HK-2 (cell line): ENCODE measurements around the gene GRIK1.

Experiments used
- DNase-seq: peaks from one replicate; pipeline ENCODE4 v3.0.0-alpha.2; 2018; ENCODE audit not compliant: unreplicated experiment

Gene GRIK1

GRCh38 chr21:29718081-29718815, 221.5 kb downstream of the GRIK1 start:
- no peak for DNase-seq

GRCh38 chr21:29717659-29718058, 222.1 kb downstream of the GRIK1 start:
- no peak for DNase-seq

- DNase-seq, result no peak
Observed at GRCh38 chr21:29716753-29717152, 223.0 kb downstream of the GRIK1 start.

- DNase-seq, result no peak
Observed at GRCh38 chr21:29715089-29715488, 224.7 kb downstream of the GRIK1 start.

- no peak for DNase-seq
Observed at GRCh38 chr21:29712818-29713217, 227.0 kb downstream of the GRIK1 start.

GRCh38 chr21:29711236-29711635, 228.6 kb downstream of the GRIK1 start:
- no peak for DNase-seq

GRCh38 chr21:29710498-29710897, 229.3 kb downstream of the GRIK1 start:
- no peak for DNase-seq

GRCh38 chr21:29708401-29708800, 231.4 kb downstream of the GRIK1 start:
- no peak for DNase-seq

- no peak for DNase-seq
Observed at GRCh38 chr21:29704719-29705118, 235.1 kb downstream of the GRIK1 start.

- no peak for DNase-seq
Observed at GRCh38 chr21:29701676-29702075, 238.1 kb downstream of the GRIK1 start.

GRCh38 chr21:29697555-29698193, 242.1 kb downstream of the GRIK1 start:
- no peak for DNase-seq

GRCh38 chr21:29696937-29697336, 242.9 kb downstream of the GRIK1 start:
- no peak for DNase-seq

GRCh38 chr21:29691616-29692491, 247.9 kb downstream of the GRIK1 start:
- no peak for DNase-seq

GRCh38 chr21:29689753-29690152, 250.0 kb downstream of the GRIK1 start:
- DNase-seq, result no peak

GRCh38 chr21:29684106-29684505, 255.7 kb downstream of the GRIK1 start:
- no peak for DNase-seq

- no peak for DNase-seq
Observed at GRCh38 chr21:29682800-29683199, 257.0 kb downstream of the GRIK1 start.

- no peak for DNase-seq
Observed at GRCh38 chr21:29680273-29680672, 259.5 kb downstream of the GRIK1 start.

GRCh38 chr21:29678626-29679025, 261.2 kb downstream of the GRIK1 start:
- DNase-seq, result no peak

GRCh38 chr21:29677326-29677725, 262.5 kb downstream of the GRIK1 start:
- DNase-seq, result no peak

GRCh38 chr21:29676395-29676794, 263.4 kb downstream of the GRIK1 start:
- no peak for DNase-seq

GRCh38 chr21:29675451-29675850, 264.3 kb downstream of the GRIK1 start:
- no peak for DNase-seq

- DNase-seq, result no peak
Observed at GRCh38 chr21:29674343-29674742, 265.5 kb downstream of the GRIK1 start.
